Mucosa of stomach (tissue), 1 donor: ENCODE data around the gene HIPK2.

Experiments used
- H3K27me3 ChIP-seq: one replicate; pipeline ENCODE4 v1.7.0; 2013; ENCODE audit warnings: mild to moderate bottlenecking, low read length; ENCODE audit not compliant: control insufficient read depth, insufficient read depth
- H3K36me3 ChIP-seq: one replicate; pipeline ENCODE4 v1.7.0; 2013; ENCODE audit warnings: low read length; ENCODE audit not compliant: control insufficient read depth, insufficient read depth
- H3K4me1 ChIP-seq: one replicate; pipeline ENCODE4 v1.7.0; 2013; ENCODE audit warnings: mild to moderate bottlenecking, low read length; ENCODE audit not compliant: control insufficient read depth, insufficient read depth
- H3K4me3 ChIP-seq: one replicate; pipeline ENCODE4 v1.7.0; 2013; ENCODE audit warnings: low read length
- H3K9ac ChIP-seq: one replicate; pipeline ENCODE4 v1.7.0; 2013; ENCODE audit warnings: mild to moderate bottlenecking, low read length, moderate library complexity
- H3K9me3 ChIP-seq: one replicate; pipeline ENCODE4 v1.7.0; 2013; ENCODE audit warnings: mild to moderate bottlenecking, low read length, moderate library complexity; ENCODE audit not compliant: control insufficient read depth
- donor health status: Pancreatic carcinoma.

Gene HIPK2

GRCh38 chr7:139693651-139694388 lies 84.0 kb downstream of the HIPK2 start:
- H3K4me3 ChIP-seq: no peak overlapping the region
- H3K9me3 ChIP-seq: no peaks in the 10 kb centered on the region
- H3K4me1 ChIP-seq: peaks cover 35% of the 10 kb centered on the region
- H3K9ac ChIP-seq: no peak overlapping the region
- peaks cover 4% of the 10 kb centered on the region for H3K36me3 ChIP-seq
- no peaks in the 10 kb centered on the region for H3K27me3 ChIP-seq

- Histone ChIP-seq H3K9ac (no peak overlapping the region), H3K9me3 (no peaks in the 10 kb centered on the region), H3K4me3 (no peak overlapping the region), H3K36me3 (peaks cover 4% of the 10 kb centered on the region), H3K4me1 (peaks cover 44% of the 10 kb centered on the region), H3K27me3 (no peaks in the 10 kb centered on the region)
Observed at GRCh38 chr7:139692723-139693122, 85.1 kb downstream of the HIPK2 start.

GRCh38 chr7:139691253-139691781 lies 86.5 kb downstream of the HIPK2 start:
- Histone ChIP-seq H3K9me3 (no peaks in the 10 kb centered on the region), H3K9ac (no peak overlapping the region), H3K4me3 (no peak overlapping the region), H3K4me1 (peaks cover 35% of the 10 kb centered on the region), H3K36me3 (peaks cover 4% of the 10 kb centered on the region), H3K27me3 (no peaks in the 10 kb centered on the region)

GRCh38 chr7:139687980-139688632 lies 89.7 kb downstream of the HIPK2 start:
- H3K4me3 ChIP-seq: no peak overlapping the region
- H3K27me3 ChIP-seq: no peaks in the 10 kb centered on the region
- H3K36me3 ChIP-seq: peaks cover 4% of the 10 kb centered on the region
- H3K4me1 ChIP-seq: peaks cover 34% of the 10 kb centered on the region
- no peak overlapping the region for H3K9ac ChIP-seq
- H3K9me3 ChIP-seq: no peaks in the 10 kb centered on the region

GRCh38 chr7:139687211-139687954 lies 90.4 kb downstream of the HIPK2 start:
- no peaks in the 10 kb centered on the region for H3K27me3 ChIP-seq
- peaks cover 4% of the 10 kb centered on the region for H3K36me3 ChIP-seq
- no peak overlapping the region for H3K4me3 ChIP-seq
- H3K4me1 ChIP-seq: peaks cover 39% of the 10 kb centered on the region
- no peak overlapping the region for H3K9ac ChIP-seq
- H3K9me3 ChIP-seq: no peaks in the 10 kb centered on the region

- Histone ChIP-seq H3K4me3 (no peak overlapping the region), H3K36me3 (no peaks in the 10 kb centered on the region), H3K9ac (no peak overlapping the region), H3K27me3 (no peaks in the 10 kb centered on the region), H3K9me3 (no peaks in the 10 kb centered on the region), H3K4me1 (peaks cover 55% of the 10 kb centered on the region)
Observed at GRCh38 chr7:139683137-139683921, 94.5 kb downstream of the HIPK2 start.

GRCh38 chr7:139682136-139683013 lies 95.4 kb downstream of the HIPK2 start:
- Histone ChIP-seq H3K4me1 (peaks cover 47% of the 10 kb centered on the region), H3K9me3 (no peaks in the 10 kb centered on the region), H3K9ac (no peak overlapping the region), H3K27me3 (no peaks in the 10 kb centered on the region), H3K4me3 (no peak overlapping the region), H3K36me3 (no peaks in the 10 kb centered on the region)

GRCh38 chr7:139681812-139682135 lies 96.0 kb downstream of the HIPK2 start:
- H3K4me3 ChIP-seq: no peak overlapping the region
- H3K9ac ChIP-seq: no peak overlapping the region
- no peaks in the 10 kb centered on the region for H3K36me3 ChIP-seq

GRCh38 chr7:139681463-139681755 lies 96.4 kb downstream of the HIPK2 start:
- no peaks in the 10 kb centered on the region for H3K36me3 ChIP-seq
- no peaks in the 10 kb centered on the region for H3K27me3 ChIP-seq
- H3K4me3 ChIP-seq: no peak overlapping the region
- no peaks in the 10 kb centered on the region for H3K9me3 ChIP-seq
- no peak overlapping the region for H3K9ac ChIP-seq
- peaks cover 47% of the 10 kb centered on the region for H3K4me1 ChIP-seq

More at GRCh38 chr7:139681812-139682135, 96.0 kb downstream of the HIPK2 start:
- H3K27me3 ChIP-seq: no peaks in the 10 kb centered on the region
- H3K4me1 ChIP-seq: peaks cover 47% of the 10 kb centered on the region
- H3K9me3 ChIP-seq: no peaks in the 10 kb centered on the region

GRCh38 chr7:139680676-139681462 lies 96.9 kb downstream of the HIPK2 start:
- no peak overlapping the region for H3K4me3 ChIP-seq
- peaks cover 47% of the 10 kb centered on the region for H3K4me1 ChIP-seq
- H3K27me3 ChIP-seq: no peaks in the 10 kb centered on the region
- no peaks in the 10 kb centered on the region for H3K36me3 ChIP-seq
- H3K9me3 ChIP-seq: no peaks in the 10 kb centered on the region
- H3K9ac ChIP-seq: peak overlapping the region; percentile 42
